Gastrocnemius medialis (tissue), 4 donors: ENCODE measurements around the gene PALM3.

ENCODE experiments used
- CTCF ChIP-seq, 5 experiments: fragments of 450-650 bp in 3 of 5; fragments of 200-600 bp in 2 of 5; sonication (generic) in 2 of 5; IDR thresholded peaks in 4 of 5; conservative IDR thresholded peaks in 1 of 5; 1 replicate in 4 of 5; 2 replicates in 1 of 5; pipeline ENCODE4 v1.5.1; 2016 to 2019; ENCODE audit warnings: antibody characterized with exemption in 5 of 5, mild to moderate bottlenecking in 3 of 5, moderate library complexity in 3 of 5
- POLR2A ChIP-seq, 2 donors: fragments of 450-650 bp; IDR thresholded peaks; one replicate each; pipeline ENCODE4 v1.6.1; 2017; ENCODE audit warnings: antibody characterized with exemption in 2 of 2, mild to moderate bottlenecking in 2 of 2, moderate library complexity in 2 of 2

- TF ChIP-seq CTCF (IDR thresholded peaks at IDR 0.05 in 4 of 5, conservative IDR thresholded peaks at IDR 0.05 in 1 of 5) (no peak), POLR2A (IDR thresholded peaks at IDR 0.05) (no peak)
Observed at GRCh38 chr19:14062558-14062855, 631 bp upstream of the PALM3 start.
